ENCODE measurements around the gene COG7. TPM values are rescaled to one million over a fixed set of nuclear protein-coding genes. Genes with fewer than 3 reads are reported as not detected.
"Not testable (repeated sequence)": the region's sequence is repeated elsewhere in the genome, so short reads cannot be mapped to it uniquely, and the experiment has no call there.

Gene COG7
- total RNA-seq, 2 donors from 2014 or later: 31.4 to 40.0 TPM

DNA sequence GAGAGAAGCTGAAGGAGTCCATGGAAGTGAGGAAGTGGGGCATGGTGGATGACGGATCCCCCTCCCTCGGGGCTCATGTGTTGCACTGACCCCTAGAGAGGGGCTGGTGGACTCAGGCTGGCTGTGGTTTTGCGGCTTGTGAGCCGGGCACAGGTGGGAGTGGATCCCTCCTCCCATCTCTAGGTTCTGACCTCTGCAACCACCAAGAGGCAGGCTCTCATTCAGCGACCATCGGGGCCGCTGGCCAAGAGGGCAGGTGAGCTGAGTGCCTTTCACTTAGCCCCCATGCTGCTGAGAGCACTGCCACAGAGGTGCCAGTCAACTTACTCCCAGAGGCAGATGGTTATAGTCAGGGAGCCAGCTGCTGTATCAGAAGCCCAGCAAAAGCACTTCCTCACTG is 83.6 kb downstream of the COG7 start:
- intact Hi-C loops (cut with DNase I): no loop called here
- no peak for DNase-seq

GRCh38 chr16:23368469-23368868 is 84.5 kb downstream of the COG7 start:
- H3K4me3 ChIP-seq: no peak overlapping the region
- DNase-seq: no peak
- intact Hi-C loops (cut with DNase I): no loop called here
- no peaks in the 10 kb centered on the region for H3K36me3 ChIP-seq
- no peak overlapping the region for H3K9ac ChIP-seq (ENCODE audit: low read depth in 2 of 2, low read length in 2 of 2)
- no peaks in the 10 kb centered on the region for H3K27me3 ChIP-seq
- no peak overlapping the region for H3K27ac ChIP-seq
- no peaks in the 10 kb centered on the region for H3K9me3 ChIP-seq
- peaks cover 1% of the 10 kb centered on the region for H3K4me1 ChIP-seq
- TF ChIP-seq, protein P1, sequence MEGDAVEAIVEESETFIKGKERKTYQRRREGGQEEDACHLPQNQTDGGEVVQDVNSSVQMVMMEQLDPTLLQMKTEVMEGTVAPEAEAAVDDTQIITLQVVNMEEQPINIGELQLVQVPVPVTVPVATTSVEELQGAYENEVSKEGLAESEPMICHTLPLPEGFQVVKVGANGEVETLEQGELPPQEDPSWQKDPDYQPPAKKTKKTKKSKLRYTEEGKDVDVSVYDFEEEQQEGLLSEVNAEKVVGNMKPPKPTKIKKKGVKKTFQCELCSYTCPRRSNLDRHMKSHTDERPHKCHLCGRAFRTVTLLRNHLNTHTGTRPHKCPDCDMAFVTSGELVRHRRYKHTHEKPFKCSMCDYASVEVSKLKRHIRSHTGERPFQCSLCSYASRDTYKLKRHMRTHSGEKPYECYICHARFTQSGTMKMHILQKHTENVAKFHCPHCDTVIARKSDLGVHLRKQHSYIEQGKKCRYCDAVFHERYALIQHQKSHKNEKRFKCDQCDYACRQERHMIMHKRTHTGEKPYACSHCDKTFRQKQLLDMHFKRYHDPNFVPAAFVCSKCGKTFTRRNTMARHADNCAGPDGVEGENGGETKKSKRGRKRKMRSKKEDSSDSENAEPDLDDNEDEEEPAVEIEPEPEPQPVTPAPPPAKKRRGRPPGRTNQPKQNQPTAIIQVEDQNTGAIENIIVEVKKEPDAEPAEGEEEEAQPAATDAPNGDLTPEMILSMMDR (IDR thresholded peaks at IDR 0.05): no peak

More for the DNA sequence above, 83.6 kb downstream of the COG7 start:
- Histone ChIP-seq H3K9me3 (no peaks in the 10 kb centered on the region), H3K27ac (no peak overlapping the region), H3K4me1 (no peaks in the 10 kb centered on the region), H3K27me3 (no peaks in the 10 kb centered on the region), H3K9ac (ENCODE audit: low read depth in 2 of 2, low read length in 2 of 2) (no peak overlapping the region), H3K4me3 (no peak overlapping the region), H3K36me3 (no peaks in the 10 kb centered on the region)
- TF ChIP-seq, protein P1 (IDR thresholded peaks at IDR 0.05): no peak

- H3K4me3 ChIP-seq: no peak overlapping the region
- H3K27ac ChIP-seq: no peak overlapping the region
- no peaks in the 10 kb centered on the region for H3K9me3 ChIP-seq
- intact Hi-C loops (cut with DNase I): no loop called here
- no peak overlapping the region for H3K9ac ChIP-seq (ENCODE audit: low read depth in 2 of 2, low read length in 2 of 2)
- no peaks in the 10 kb centered on the region for H3K36me3 ChIP-seq
- no peaks in the 10 kb centered on the region for H3K27me3 ChIP-seq
- peaks cover 5% of the 10 kb centered on the region for H3K4me1 ChIP-seq
- TF ChIP-seq, protein P1 (IDR thresholded peaks at IDR 0.05): no peak
- DNase-seq: no peak
Observed at GRCh38 chr16:23367988-23368387, 85.0 kb downstream of the COG7 start.

DNA sequence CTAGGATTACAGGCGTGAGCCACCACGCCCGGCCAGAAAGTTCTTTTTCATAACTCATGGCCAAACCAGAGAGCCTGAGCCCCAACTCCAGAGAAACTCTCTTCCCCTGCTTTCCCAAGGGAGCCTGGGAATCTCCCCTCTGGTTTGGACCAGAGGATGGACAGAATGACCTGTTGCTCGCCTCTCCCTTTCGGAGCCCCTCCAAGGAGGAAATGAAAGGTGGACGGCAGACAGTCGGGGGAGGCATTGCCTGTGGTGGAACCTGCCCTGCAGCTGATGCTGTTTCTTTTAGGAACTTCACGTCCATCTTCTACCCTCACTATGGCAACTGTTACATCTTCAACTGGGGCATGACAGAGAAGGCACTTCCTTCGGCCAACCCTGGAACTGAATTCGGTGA is 85.4 kb downstream of the COG7 start:
- no peak overlapping the region for H3K4me3 ChIP-seq
- intact Hi-C loops (cut with DNase I): no loop called here
- H3K9me3 ChIP-seq: no peaks in the 10 kb centered on the region
- peaks cover 5% of the 10 kb centered on the region for H3K4me1 ChIP-seq
- no peak for DNase-seq
- no peaks in the 10 kb centered on the region for H3K27me3 ChIP-seq
- TF ChIP-seq, protein P1 (IDR thresholded peaks at IDR 0.05): no peak
- no peaks in the 10 kb centered on the region for H3K36me3 ChIP-seq
- H3K9ac ChIP-seq (ENCODE audit: low read depth in 2 of 2, low read length in 2 of 2): no peak overlapping the region
- no peak overlapping the region for H3K27ac ChIP-seq

DNA sequence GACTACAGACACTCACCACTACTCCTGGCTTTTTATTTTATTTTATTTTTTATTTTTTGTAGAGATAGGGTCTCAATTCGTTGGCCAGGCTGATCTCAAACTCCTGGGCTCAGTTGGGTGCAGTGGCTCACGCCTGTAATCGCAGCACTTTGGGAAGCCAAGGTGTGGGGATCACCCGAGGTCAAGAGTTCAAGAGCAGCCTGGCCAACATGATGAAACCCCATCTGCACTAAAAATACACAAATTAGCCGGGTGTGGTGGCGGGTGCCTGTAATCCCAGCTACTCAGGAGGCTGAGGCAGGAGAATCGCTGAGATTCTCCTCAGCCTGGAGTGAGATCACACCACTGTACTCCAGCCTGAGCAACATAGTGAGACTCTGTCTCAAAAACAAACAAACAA is 86.6 kb downstream of the COG7 start:
- intact Hi-C loops (cut with DNase I); H3K27ac ChIP-seq; H3K9ac ChIP-seq (ENCODE audit: low read depth in 2 of 2, low read length in 2 of 2); H3K4me3 ChIP-seq; H3K36me3 ChIP-seq; H3K9me3 ChIP-seq; DNase-seq; H3K27me3 ChIP-seq: not testable (repeated sequence)
- H3K4me1 ChIP-seq: peaks cover 10% of the 10 kb centered on the region

DNA sequence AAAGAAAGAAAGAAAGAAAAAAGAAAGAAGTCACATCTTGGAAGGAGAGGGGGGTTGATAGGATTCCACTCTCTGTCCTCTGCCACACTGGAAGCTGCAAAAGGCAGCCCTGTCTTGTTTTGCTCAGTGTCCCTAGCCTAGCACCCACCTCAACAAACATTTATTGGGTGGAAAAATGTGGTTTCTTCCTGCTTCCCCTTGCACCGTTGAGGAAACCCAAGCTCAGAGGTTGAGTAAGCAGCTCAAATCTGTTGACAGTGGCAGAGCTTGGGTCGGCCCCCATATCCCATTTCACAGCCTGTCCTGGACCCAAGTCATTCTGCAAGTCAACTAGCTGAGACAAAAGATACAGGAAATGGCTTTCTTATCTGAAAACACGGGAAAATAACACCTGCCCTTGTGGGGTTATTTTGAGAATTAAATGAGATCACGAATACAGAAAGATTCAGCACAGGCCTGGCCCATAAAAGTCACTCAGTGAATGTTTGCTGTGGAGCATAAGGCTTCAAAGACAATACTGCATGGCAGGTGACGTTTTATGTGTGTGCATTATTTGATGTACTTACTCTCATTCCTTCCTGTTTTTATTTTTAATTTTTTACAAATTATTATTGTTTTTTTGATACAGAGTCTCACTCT is 87.3 kb downstream of the COG7 start:
- TF ChIP-seq, protein P1 (IDR thresholded peaks at IDR 0.05): no peak
- intact Hi-C loops (cut with DNase I): no loop called here
- no peak overlapping the region for H3K4me3 ChIP-seq
- no peak overlapping the region for H3K27ac ChIP-seq
- peaks cover 10% of the 10 kb centered on the region for H3K4me1 ChIP-seq
- DNase-seq: no peak
- H3K27me3 ChIP-seq: no peaks in the 10 kb centered on the region
- H3K36me3 ChIP-seq: no peaks in the 10 kb centered on the region
- no peaks in the 10 kb centered on the region for H3K9me3 ChIP-seq
- peak overlapping the region in 1 of 2 donors; percentile 14 for H3K9ac ChIP-seq (ENCODE audit: low read depth in 2 of 2, low read length in 2 of 2)
